Osteocyte (in vitro differentiated cells): Measurements from ENCODE around the gene PAF1. TPM values are rescaled to one million over a fixed set of nuclear protein-coding genes. Genes with fewer than 3 reads are reported as not detected.

Experiments used
- DNase-seq: peaks from one replicate; pipeline ENCODE4 v3.0.0; 2021; ENCODE audit warnings: mixed read lengths; ENCODE audit not compliant: unreplicated experiment; ENCODE audit errors: extremely low spot score
- H3K27ac Mint-ChIP-seq: one replicate; pipeline ENCODE4 v1.8.0; 2021; ENCODE audit warnings: mild to moderate bottlenecking, mixed read lengths; ENCODE audit not compliant: unreplicated experiment
- H3K27me3 Mint-ChIP-seq: one replicate; pipeline ENCODE4 v1.8.0; 2021; ENCODE audit warnings: mixed read lengths; ENCODE audit not compliant: unreplicated experiment
- H3K36me3 Mint-ChIP-seq: one replicate; pipeline ENCODE4 v1.8.0; 2021; ENCODE audit warnings: mixed read lengths; ENCODE audit not compliant: unreplicated experiment
- H3K4me1 Mint-ChIP-seq: one replicate; pipeline ENCODE4 v1.8.0; 2021; ENCODE audit warnings: mixed read lengths; ENCODE audit not compliant: unreplicated experiment
- H3K4me3 Mint-ChIP-seq: one replicate; pipeline ENCODE4 v1.8.0; 2021; ENCODE audit warnings: mild to moderate bottlenecking, moderate library complexity, mixed read lengths; ENCODE audit not compliant: unreplicated experiment
- H3K9me3 Mint-ChIP-seq: one replicate; pipeline ENCODE4 v1.8.0; 2021; ENCODE audit warnings: mixed read lengths; ENCODE audit not compliant: unreplicated experiment
- CTCF ChIP-seq: fragments of 200-600 bp; sonication (generic); IDR thresholded peaks from 2 replicates; pipeline ENCODE4 v1.5.0; 2021; ENCODE audit warnings: antibody characterized with exemption, mild to moderate bottlenecking, moderate library complexity
- long read RNA-seq: library from polyadenylated mRNA; unstranded; transcript quantifications from one replicate; pipeline ENCODE4 v2.0.0, GENCODE V29; 2021
- total RNA-seq: library from RNA; stranded (reverse); gene quantifications from 2 replicates; pipeline ENCODE4 v1.2.1, GENCODE V29; 2021

The PAF1 gene
- 45.6 and 45.9 TPM in 2 replicates for total RNA-seq
- long read RNA-seq, transcript PAF1-201 (14 exons, 2,066 nt): major isoform, 81 of 92 reads
- long read RNA-seq, partial matches to known transcripts: 7 of 92 reads
- long read RNA-seq, other reads (novel, unspliced or antisense): 3 of 92 reads

DNA sequence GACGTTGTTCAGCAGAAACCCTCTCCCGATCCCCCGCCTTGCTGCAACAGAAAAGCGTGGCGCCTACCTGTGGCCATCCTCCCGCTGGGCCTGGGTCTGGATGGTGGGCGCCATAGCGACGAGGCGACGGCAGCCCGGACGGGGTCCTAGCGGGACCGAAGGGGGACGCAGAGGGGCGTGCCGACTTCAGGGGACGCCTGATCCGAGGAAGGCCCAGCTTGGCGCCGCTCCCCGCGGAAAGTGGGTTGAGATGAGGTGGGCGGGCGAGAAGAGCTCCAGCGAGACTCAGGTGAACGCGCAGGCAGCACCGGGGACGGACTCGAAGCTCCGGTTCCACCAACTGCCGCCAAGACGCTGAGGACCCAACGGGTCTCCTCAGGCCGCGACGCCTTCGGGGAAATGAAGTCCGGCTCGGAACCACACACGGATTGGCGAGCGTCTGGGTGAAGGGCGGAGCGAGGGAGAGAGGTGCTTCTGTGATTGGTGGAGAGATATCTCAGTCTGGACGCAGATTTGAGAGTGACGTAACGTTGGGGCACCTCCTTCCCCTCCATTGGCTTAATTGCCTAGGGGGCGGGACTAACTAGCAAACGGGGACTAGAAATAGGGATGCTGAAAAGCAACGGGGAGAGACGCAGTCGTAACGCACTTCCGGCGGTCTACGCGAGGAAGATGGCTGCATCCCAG is at the start of gene PAF1, which contains the start of gene MED29:
Gene PAF1, minus strand, starts transcription at position 356 of the 687 bp plus-strand sequence. Its CDS starts 242 bp downstream, at position 114.
Gene MED29, plus strand, starts transcription at position 628 of the 687 bp plus-strand sequence. Its CDS starts 45 bp downstream, at position 673.
- DNase-seq: peak; percentile 98
- TF ChIP-seq CTCF: no peak
- Mint-ChIP-seq H3K36me3 (peaks cover 33% of the 10 kb centered on the region), H3K9me3 (no peaks in the 10 kb centered on the region), H3K27ac (peak within 1 kb of the TSS; percentile 98), H3K27me3 (no peaks in the 10 kb centered on the region), H3K4me3 (peak within 1 kb of the TSS; percentile 97), H3K4me1 (peaks cover 22% of the 10 kb centered on the region)

DNA sequence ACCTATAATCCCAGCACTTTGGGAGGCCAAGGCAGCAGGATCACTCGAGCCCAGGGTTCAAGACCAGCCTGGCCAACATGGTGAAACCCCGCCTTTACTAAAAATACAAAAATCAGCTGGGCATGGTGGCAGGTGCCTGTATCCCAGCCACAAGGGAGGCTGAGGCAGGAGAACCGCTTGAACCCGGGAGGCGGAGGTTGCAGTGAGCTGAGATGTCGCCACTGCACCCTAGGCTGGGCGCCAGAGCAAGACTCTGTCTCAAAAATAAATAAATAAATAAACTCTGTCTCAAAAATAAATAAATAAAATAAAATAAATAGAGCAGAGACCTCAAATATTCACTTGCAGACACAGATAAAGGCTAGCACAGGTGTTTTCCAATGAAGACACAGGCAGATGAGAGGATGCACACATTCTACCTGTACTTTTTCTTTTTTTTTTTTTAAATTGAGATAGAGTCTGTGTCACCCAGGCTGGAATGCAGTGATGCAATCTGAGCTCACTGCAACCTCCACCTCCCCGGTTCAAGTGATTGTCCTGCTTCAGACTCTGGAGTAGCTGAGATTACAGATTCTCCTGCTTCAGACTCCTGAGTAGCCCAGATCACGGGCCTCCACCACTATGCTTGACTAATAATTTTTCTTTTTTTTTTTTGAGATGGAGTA is 47.5 kb upstream of the PAF1 start:
- no peak overlapping the region for H3K27ac Mint-ChIP-seq
- no peak for TF ChIP-seq CTCF
- peaks cover 15% of the 10 kb centered on the region for H3K36me3 Mint-ChIP-seq
- no peaks in the 10 kb centered on the region for H3K9me3 Mint-ChIP-seq
- peaks cover 38% of the 10 kb centered on the region for H3K4me1 Mint-ChIP-seq
- no peak for DNase-seq
- no peak overlapping the region for H3K4me3 Mint-ChIP-seq
- H3K27me3 Mint-ChIP-seq: no peaks in the 10 kb centered on the region

DNA sequence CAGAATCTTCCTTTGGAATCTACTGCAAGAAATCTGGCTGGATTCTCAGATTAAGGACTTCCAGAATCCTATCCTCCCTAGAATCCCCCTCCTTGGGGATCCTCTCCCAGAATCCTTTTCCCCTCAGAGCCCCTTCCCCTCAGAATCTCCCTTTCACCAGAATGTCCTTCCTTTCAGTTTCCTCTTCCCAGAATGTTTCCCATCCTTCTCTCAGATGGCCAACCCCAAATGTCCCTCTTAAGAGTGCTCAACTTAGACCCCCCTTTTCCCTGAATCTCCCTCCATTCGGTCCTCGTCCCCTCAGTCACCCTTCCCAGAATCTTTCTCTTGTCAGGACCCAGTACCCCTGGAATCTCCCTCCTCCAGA is 45.4 kb upstream of the PAF1 start:
- H3K36me3 Mint-ChIP-seq: peaks cover 24% of the 10 kb centered on the region
- H3K4me3 Mint-ChIP-seq: peak overlapping the region; percentile 100
- peaks cover 40% of the 10 kb centered on the region for H3K4me1 Mint-ChIP-seq
- peak overlapping the region; percentile 98 for H3K27ac Mint-ChIP-seq
- no peak for DNase-seq
- no peaks in the 10 kb centered on the region for H3K9me3 Mint-ChIP-seq
- H3K27me3 Mint-ChIP-seq: no peaks in the 10 kb centered on the region
- no peak for TF ChIP-seq CTCF

- DNase-seq: peak; percentile 99
- H3K36me3 Mint-ChIP-seq: peaks cover 24% of the 10 kb centered on the region
- no peaks in the 10 kb centered on the region for H3K9me3 Mint-ChIP-seq
- peak within 1 kb of the TSS; percentile 100 for H3K4me3 Mint-ChIP-seq
- peak within 1 kb of the TSS; percentile 98 for H3K27ac Mint-ChIP-seq
- no peaks in the 10 kb centered on the region for H3K27me3 Mint-ChIP-seq
- no peak for TF ChIP-seq CTCF
- peaks cover 43% of the 10 kb centered on the region for H3K4me1 Mint-ChIP-seq
These were observed 44.8 kb upstream of the PAF1 start, which contains the start of gene RPS16 for GRCh38 chr19:39435499-39436349. TSS of gene RPS16 (minus strand) at chr19:39435949. CDS start at chr19:39435895, 54 bp downstream.
